Amniotic stem cell (primary cell): ENCODE results near the gene FARSB.

Experiments
- DNase-seq: peaks from one replicate; lab custom pipeline; 2025; lab: John Stamatoyannopoulos, UW

The FARSB gene

DNA sequence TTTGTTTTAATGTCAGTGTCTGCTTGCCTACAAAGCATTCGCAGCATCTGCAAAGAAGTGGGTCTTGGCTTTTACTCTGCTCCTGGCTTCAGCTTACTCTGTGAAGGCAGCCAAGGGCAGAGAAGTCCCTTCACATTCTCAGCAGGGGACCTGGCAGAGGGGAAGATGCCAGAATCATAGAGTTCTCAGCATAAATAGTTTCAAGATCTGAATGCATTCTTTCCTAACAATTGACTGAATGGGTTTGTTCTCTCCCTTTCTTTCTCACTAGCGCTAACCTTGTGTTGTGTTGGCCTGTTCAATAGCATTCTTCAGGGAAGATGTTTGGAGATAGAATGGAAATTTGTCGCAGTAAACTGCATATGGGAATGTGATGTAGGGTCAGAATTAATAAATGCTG is 106.9 kb downstream of the FARSB start:
- no peak for DNase-seq

DNA sequence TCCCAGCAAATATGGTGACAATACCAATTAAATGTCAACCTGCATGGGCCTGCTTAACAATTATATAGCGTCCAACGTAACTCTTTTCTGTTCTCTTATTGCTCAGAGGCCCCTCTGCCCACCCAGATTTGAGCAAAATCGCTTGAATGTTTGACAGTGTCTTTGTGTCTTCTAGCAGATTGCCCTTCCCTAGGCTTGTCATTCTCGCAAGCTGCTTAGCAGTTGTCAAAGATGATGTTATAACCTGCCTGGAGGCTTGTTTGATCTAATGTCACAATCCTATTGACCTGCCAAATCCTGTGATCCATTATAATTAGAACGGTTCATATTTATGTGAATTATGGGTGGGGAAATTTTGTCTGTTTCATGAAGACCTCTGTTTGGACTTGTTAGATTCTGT is 108.8 kb downstream of the FARSB start:
- no peak for DNase-seq

DNA sequence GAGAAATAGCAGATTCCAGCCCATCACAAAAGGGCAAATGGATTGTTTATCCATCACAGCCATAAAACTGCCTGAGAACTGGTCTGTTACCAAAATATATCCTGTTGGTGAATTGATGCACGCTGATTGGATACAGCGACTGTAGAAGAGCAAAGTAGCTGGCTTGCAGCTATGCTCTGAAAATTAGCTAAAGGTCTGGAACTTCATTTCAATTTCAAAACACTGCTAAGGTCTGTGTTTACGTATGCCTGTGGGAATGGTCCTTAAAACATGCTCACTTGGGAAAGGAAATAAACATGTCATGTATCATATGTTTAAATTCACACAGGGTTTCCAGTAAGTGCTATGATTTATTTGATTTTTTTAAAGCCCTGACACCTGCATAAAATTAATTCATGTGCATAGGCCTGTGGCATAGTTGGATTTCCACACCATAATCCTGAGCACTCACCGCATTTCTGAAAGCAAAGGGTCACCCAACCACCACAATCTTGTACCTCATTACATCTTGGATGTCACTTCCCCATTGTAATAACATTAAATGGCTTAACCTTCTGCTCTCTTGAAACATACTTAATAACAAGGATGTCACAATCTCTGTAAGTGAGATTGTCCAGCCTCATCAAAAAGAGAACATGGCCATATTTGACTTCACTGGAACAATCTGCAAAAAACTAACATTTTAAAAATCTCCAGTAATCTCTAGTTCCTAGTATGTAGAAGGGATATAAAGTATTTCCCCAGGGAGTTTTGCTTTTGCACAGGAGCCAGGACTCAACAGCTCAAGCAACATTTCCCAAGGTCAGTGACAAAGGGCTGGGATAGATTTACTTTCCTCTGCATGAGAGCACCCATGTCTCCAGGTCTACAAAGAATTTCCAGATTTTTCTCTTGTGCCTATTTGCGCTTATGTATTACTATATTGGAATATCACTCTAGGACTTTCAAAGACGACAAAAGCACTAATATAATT is 109.8 kb downstream of the FARSB start:
- DNase-seq = no peak

- DNase-seq = no peak
Measured at GRCh38 chr2:222544661-222545060, 111.2 kb downstream of the FARSB start.

GRCh38 chr2:222538535-222538934 is 117.4 kb downstream of the FARSB start:
- DNase-seq = no peak

DNA sequence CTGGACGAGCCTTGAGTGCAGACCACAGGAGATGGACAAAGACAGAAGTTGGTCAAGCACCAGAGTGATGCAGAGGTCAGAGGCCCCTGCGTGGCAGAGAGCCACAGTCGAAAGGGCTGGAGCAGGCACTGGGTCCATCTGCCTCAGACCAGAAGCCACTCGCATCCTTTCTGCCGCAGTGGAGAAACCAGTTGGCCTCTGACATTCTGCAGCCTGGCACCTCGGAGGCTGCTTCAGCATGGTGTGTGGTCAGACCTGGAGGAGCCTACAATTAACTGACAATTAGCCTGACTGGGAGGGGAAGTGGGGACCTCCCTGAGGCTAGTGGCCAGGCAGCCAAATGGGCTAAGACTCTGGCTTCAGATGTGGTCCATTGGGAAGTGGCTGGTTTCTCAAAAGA is 120.4 kb downstream of the FARSB start:
- DNase-seq = no peak

GRCh38 chr2:222532315-222532714 is 123.6 kb downstream of the FARSB start:
- no peak for DNase-seq

- DNase-seq = no peak
Measured at GRCh38 chr2:222526480-222527277, 129.2 kb downstream of the FARSB start.

DNA sequence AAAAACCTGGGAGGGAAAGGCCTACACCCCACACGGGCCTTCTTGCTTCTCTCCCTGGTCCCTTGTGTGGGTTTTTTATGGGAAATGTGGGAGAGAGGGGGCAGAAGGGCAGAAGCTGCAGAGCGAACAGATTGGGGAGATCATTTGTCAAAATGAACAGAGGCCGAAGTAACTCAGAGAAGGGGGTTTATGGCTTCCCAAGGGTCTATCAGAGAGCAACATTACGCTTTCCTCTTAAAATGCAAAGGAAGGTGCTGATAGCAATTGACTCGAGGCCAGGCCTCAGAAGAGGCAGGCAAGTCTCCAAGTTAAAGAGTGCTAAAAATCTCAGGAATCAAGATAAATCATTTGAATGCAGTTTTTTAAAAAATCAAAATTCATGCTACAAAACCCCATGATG is 130.1 kb downstream of the FARSB start:
- DNase-seq = no peak

GRCh38 chr2:222523783-222524544 is 131.9 kb downstream of the FARSB start:
- DNase-seq = no peak

- DNase-seq = no peak
Measured at GRCh38 chr2:222522082-222522481, 133.8 kb downstream of the FARSB start.

DNA sequence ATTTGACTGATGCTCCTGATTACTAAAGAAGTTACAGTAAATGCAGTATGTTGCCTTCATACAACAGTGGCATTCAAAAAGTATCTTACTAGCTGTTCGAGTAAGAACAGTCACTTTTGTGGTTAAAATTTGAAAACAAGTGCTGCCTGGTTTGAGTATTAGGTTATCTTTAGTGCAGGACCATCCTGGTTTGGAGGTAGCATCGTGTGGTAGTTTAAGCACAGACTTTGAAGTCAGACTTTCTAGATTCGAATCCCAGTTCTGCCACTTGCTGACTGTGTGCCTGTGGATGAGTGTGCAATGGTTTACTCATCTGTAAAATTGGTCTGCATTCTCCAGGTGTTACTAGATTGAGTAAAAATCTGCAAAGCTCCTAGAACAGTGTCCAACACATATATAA is 134.8 kb downstream of the FARSB start:
- DNase-seq = no peak
